Epithelial cell of proximal tubule (primary cell): Measurements from ENCODE around the gene CRTC1. TPM values are rescaled to one million over a fixed set of nuclear protein-coding genes. Genes with fewer than 3 reads are reported as not detected.
"Not testable (repeated sequence)": the region's sequence is repeated elsewhere in the genome, so short reads cannot be mapped to it uniquely, and the experiment has no call there.

ENCODE experiments used
- DNase-seq: peaks from one replicate; pipeline ENCODE4 v3.0.0-alpha.2; 2011; ENCODE audit warnings: low read depth
- H3K4me3 ChIP-seq: 2 replicates; pipeline ENCODE4 v1.5.1; 2011; ENCODE audit warnings: low read depth, mild to moderate bottlenecking, low read length
- CTCF ChIP-seq: conservative IDR thresholded peaks from 2 replicates; pipeline ENCODE4 v1.5.1; 2012; ENCODE audit warnings: low read depth, mild to moderate bottlenecking, low read length
- total RNA-seq: library from RNA; depleted of rRNA; stranded (reverse); fragments of >200 nt; gene quantifications from 2 replicates; pipeline ENCODE4 v1.2.3, GENCODE V29; 2015

The CRTC1 gene
- total RNA-seq, 1 donor from 2014 or later: 3.0 TPM

- no peak overlapping the region for H3K4me3 ChIP-seq
- TF ChIP-seq CTCF: no peak
- no peak for DNase-seq
These were observed 6.8 kb upstream of the CRTC1 start for GRCh38 chr19:18676692-18677091.

- H3K4me3 ChIP-seq: no peak overlapping the region
- no peak for DNase-seq
- no peak for TF ChIP-seq CTCF
These were observed 6.3 kb upstream of the CRTC1 start for GRCh38 chr19:18677156-18677555.

GRCh38 chr19:18680148-18680547, 3.3 kb upstream of the CRTC1 start:
- not testable (repeated sequence) for H3K4me3 ChIP-seq, DNase-seq

GRCh38 chr19:18682807-18683108, 722 bp upstream of the CRTC1 start:
- H3K4me3 ChIP-seq: peak overlapping the region; percentile 62

GRCh38 chr19:18683958-18684641, 620 bp downstream of the CRTC1 start:
- no peak for TF ChIP-seq CTCF
- no peak for DNase-seq
- H3K4me3 ChIP-seq: peak overlapping the region; percentile 72

More at GRCh38 chr19:18682807-18683108, 722 bp upstream of the CRTC1 start:
- no peak for TF ChIP-seq CTCF
- no peak for DNase-seq

- H3K4me3 ChIP-seq: peak overlapping the region; percentile 72
- DNase-seq: no peak
- no peak for TF ChIP-seq CTCF
These were observed 1.1 kb downstream of the CRTC1 start for GRCh38 chr19:18684642-18684993.

GRCh38 chr19:18685597-18686190, 2.2 kb downstream of the CRTC1 start:
- DNase-seq: no peak
- no peak for TF ChIP-seq CTCF
- H3K4me3 ChIP-seq: no peak overlapping the region
